Ovary (tissue), 9 donors: ENCODE results near the gene DOCK1. TPM values are rescaled to one million over a fixed set of nuclear protein-coding genes. Genes with fewer than 3 reads are reported as not detected.

Source experiments
- DNase-seq, 5 donors: peaks; one replicate each; pipeline ENCODE4 v3.0.0-alpha.2; 2019 to 2020
- H3K27ac ChIP-seq, 2 donors: fragments of 200-600 bp; one replicate each; pipeline versions ENCODE4 v1.5.1 to v1.8.0; 2019 to 2022
- H3K27me3 ChIP-seq: fragments of 200-600 bp; one replicate; pipeline ENCODE4 v1.8.0; 2022
- H3K36me3 ChIP-seq: fragments of 200-600 bp; sonication (generic); one replicate; pipeline ENCODE4 v1.5.1; 2019
- H3K4me1 ChIP-seq: one replicate; pipeline ENCODE4 v1.8.1; 2013; ENCODE audit warnings: mild to moderate bottlenecking, moderate library complexity; ENCODE audit not compliant: insufficient read depth
- H3K4me3 ChIP-seq: fragments of 200-600 bp; sonication (generic); one replicate; pipeline ENCODE4 v1.5.1; 2017
- H3K9me3 ChIP-seq, 2 donors: fragments of 200-600 bp in 1 of 2; sonication (generic) in 1 of 2; one replicate each; pipeline versions ENCODE4 v1.5.1 to v1.8.1; 2013 to 2019; ENCODE audit warnings: mild to moderate bottlenecking in 1 of 2, moderate library complexity in 1 of 2
- EP300 ChIP-seq: sonication (generic); formaldehyde crosslinking; IDR thresholded peaks from one replicate; pipeline ENCODE4 v1.6.1; 2017; ENCODE audit warnings: antibody characterized with exemption
- POLR2A ChIP-seq: fragments of 450-650 bp; IDR thresholded peaks from one replicate; pipeline ENCODE4 v1.6.1; 2017; ENCODE audit warnings: antibody characterized with exemption, mild to moderate bottlenecking, moderate library complexity
- WGBS, 3 donors: extraction: QIAGEN DNeasy Blood & Tissue Kit in 1 of 3; methylation state at CpG; one replicate each; pipeline versions ENCODE4 v1.1.5 to v1.1.7; 2013 to 2017; 5-methylcytosine and 5-hydroxymethylcytosine counted together
- intact Hi-C, 4 donors: fragments of 100-400 bp; cut with DNase I; formaldehyde crosslinking; loops; one replicate each; pipeline versions ENCODE4 v1.11.0 to v1.15.1; 2022 to 2023
- polyA plus RNA-seq, 2 donors: library from polyadenylated mRNA; stranded (reverse); fragments of 200-250 nt in 1 of 2; fragments of 350-450 nt in 1 of 2; fragmentation: Illumina TruSeq in 1 of 2; extraction: RNeasy Lipid Tissue Mini Kit (QIAGEN cat#74804) in 1 of 2; gene quantifications; one replicate each; pipeline ENCODE4 v1.2.3, GENCODE V29; 2013 to 2014
- total RNA-seq, 7 donors: library from RNA; depleted of rRNA in 2 of 7; stranded (reverse); fragments of >200 nt in 2 of 7; fragmentation: NEBNext Ultra II Directional in 3 of 7; extraction: Animal tissue kit (Norgen Biotek cat#: 25700) in 3 of 7; gene quantifications; one replicate each; pipeline versions ENCODE4 v1.1.0 to v1.2.4, GENCODE V29; 2016 to 2023
- TF ChIP-seq, protein P1 (sequence below), 3 donors: fragments of 450-650 bp in 2 of 3; fragments of 200-600 bp in 1 of 3; IDR thresholded peaks; one replicate each; pipeline versions ENCODE4 v1.5.1 to v1.8.0; 2016 to 2022; ENCODE audit warnings: antibody characterized with exemption in 3 of 3, mild to moderate bottlenecking in 1 of 3
- donor health status: DM: no; HTN: no; CAD: no; lungs with moderate emphysema.
- donor health status: DM: no; HTN: no; CAD: no.
- donor health status: Bipolar disorder and iron deficiency.
- donor health status: DM: yes; HTN: yes; CAD: no.
- donor health status: DM: no; HTN: no; CAD: no.
- donor health status: DM: yes; HTN: yes; CAD: no.

DOCK1 gene
- total and polyA plus RNA-seq, 9 donors = 24.7 to 68.3 (median 51.1) TPM

DNA sequence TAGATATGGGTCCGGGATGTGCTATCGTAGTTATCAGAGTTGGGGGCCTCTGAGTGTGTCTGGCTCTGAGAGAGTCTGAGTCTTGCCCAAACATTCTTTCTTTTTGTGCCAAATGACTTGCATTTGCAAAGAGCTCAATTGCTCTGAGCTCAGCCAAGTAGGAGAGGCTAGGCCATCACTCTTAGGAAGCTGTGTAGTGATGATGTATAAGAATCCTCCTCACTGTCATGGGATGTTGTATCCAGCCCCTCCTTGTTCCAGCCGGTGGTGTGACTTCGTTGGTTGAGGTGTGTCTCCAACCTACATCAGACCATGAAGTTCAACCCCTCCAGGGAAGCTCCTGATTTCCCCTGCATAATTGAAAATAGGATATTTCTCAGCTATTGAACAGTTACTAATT, 546.4 kb downstream of the DOCK1 start:
- Histone ChIP-seq H3K36me3 (no peaks in the 10 kb centered on the region), H3K27ac (no peak overlapping the region), H3K4me3 (no peak overlapping the region), H3K9me3 (no peaks in the 10 kb centered on the region), H3K27me3 (no peaks in the 10 kb centered on the region), H3K4me1 (no peaks in the 10 kb centered on the region)
- intact Hi-C loops = no loop called here
- 90 to 93% (median 92%) methylated on average over 4 of the region's 4 CpGs for WGBS, 3 donors
- TF ChIP-seq EP300 (no peak), POLR2A (no peak)
- TF ChIP-seq, protein P1, sequence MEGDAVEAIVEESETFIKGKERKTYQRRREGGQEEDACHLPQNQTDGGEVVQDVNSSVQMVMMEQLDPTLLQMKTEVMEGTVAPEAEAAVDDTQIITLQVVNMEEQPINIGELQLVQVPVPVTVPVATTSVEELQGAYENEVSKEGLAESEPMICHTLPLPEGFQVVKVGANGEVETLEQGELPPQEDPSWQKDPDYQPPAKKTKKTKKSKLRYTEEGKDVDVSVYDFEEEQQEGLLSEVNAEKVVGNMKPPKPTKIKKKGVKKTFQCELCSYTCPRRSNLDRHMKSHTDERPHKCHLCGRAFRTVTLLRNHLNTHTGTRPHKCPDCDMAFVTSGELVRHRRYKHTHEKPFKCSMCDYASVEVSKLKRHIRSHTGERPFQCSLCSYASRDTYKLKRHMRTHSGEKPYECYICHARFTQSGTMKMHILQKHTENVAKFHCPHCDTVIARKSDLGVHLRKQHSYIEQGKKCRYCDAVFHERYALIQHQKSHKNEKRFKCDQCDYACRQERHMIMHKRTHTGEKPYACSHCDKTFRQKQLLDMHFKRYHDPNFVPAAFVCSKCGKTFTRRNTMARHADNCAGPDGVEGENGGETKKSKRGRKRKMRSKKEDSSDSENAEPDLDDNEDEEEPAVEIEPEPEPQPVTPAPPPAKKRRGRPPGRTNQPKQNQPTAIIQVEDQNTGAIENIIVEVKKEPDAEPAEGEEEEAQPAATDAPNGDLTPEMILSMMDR (IDR thresholded peaks at IDR 0.05) = no peak
- DNase-seq = no peak

DNA sequence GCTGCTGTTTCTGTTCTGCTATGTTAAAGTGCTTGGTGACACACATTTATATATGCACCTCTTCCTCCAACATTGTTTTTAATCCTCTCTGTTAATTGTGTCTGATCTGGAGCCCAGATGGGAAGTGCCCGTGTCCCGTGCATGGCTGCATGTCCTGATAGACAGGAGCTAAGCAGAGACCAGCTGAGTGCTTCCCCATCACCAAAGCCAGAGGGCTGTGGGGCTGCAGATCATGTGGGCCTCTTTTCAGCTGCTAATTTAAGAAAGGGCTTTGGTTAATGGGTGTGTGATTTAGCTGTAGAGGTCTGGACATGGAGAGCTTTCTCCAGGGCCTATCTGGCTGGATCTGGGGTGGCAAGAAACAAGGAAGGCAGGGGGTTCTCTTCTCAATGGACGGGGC, 547.3 kb downstream of the DOCK1 start:
- WGBS, 3 donors = 72 to 82% (median 76%) methylated on average over 3 of the region's 3 CpGs
- Histone ChIP-seq H3K9me3 (no peaks in the 10 kb centered on the region), H3K4me1 (no peaks in the 10 kb centered on the region), H3K27ac (no peak overlapping the region), H3K36me3 (no peaks in the 10 kb centered on the region), H3K27me3 (no peaks in the 10 kb centered on the region), H3K4me3 (no peak overlapping the region)
- no peak for DNase-seq
- TF ChIP-seq POLR2A = no peak
- no peak for TF ChIP-seq EP300
- TF ChIP-seq, protein P1 (IDR thresholded peaks at IDR 0.05) = no peak
- intact Hi-C loops = no loop called here

DNA sequence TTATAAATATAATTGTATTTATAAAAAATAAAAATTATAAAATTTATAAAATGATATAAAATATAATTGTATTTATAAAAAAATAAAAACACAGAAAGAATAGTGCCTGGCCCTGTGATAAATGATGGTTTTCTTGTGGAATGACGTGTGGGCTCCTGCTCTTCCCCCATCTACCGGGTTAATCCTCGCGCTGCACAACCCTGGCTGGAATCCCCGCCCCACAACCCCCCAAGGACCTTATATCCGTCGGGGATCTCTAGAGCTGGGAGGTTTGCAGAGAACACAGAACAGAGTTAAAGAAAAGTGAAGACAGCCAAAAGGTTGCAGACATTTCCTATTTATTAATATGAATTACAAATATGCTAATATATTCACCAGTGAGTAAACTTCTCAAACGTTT, 548.5 kb downstream of the DOCK1 start:
- TF ChIP-seq POLR2A = no peak
- TF ChIP-seq EP300 = no peak
- TF ChIP-seq, protein P1 (IDR thresholded peaks at IDR 0.05) = no peak
- no peak overlapping the region for H3K27ac ChIP-seq
- intact Hi-C loops = no loop called here
- H3K4me3 ChIP-seq = no peak overlapping the region
- 82 to 84% (median 84%) methylated on average over 8 of the region's 8 CpGs for WGBS, 3 donors
- H3K27me3 ChIP-seq = no peaks in the 10 kb centered on the region
- no peaks in the 10 kb centered on the region for H3K9me3 ChIP-seq
- no peaks in the 10 kb centered on the region for H3K4me1 ChIP-seq
- no peaks in the 10 kb centered on the region for H3K36me3 ChIP-seq
- DNase-seq = no peak

DNA sequence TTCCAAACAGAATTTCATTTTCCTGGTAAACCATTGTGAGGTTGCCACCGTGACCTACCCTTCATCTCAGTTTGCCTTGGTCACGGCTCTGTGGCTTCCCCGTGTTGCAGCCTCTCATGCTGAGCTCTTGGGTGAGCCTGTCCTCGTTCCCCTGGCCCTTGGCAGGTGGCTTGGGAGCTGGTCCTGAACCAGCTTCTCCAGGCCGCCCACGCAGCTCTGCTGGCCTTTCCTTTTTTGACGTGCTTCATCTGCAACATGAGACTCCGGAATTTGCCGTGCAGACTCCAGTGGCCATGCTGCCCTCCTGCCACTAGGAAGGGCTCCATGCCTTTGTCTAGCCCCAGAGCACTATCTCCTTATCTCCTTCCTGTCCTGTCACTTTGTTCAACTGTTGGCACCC, 550.9 kb downstream of the DOCK1 start:
- H3K27me3 ChIP-seq = no peaks in the 10 kb centered on the region
- no peak overlapping the region for H3K4me3 ChIP-seq
- no peaks in the 10 kb centered on the region for H3K36me3 ChIP-seq
- H3K9me3 ChIP-seq = no peaks in the 10 kb centered on the region
- intact Hi-C loops = no loop called here
- H3K4me1 ChIP-seq = no peaks in the 10 kb centered on the region
- H3K27ac ChIP-seq = no peak overlapping the region
- no peak for DNase-seq
- 84 to 89% (median 87%) methylated on average over 9 of the region's 9 CpGs for WGBS, 3 donors
- TF ChIP-seq POLR2A = no peak
- no peak for TF ChIP-seq EP300
- TF ChIP-seq, protein P1 (IDR thresholded peaks at IDR 0.05) = no peak
